ENCODE results near the gene CERT1. TPM values are rescaled to one million over a fixed set of nuclear protein-coding genes. Genes with fewer than 3 reads are reported as not detected.
A peak's percentile ranks its signal among the peaks of the same experiment; 100 is the strongest.

The CERT1 gene
- total and polyA plus RNA-seq, 2 donors (not counting 3 experiments of a cell fraction or from before 2014, with no cell fraction given) = 8.0 to 21.3 TPM

- Histone ChIP-seq H3K36me3 (ENCODE audit: control insufficient read depth in 2 of 2, extremely low read depth in 1 of 2, insufficient read depth in 2 of 2, low read length in 2 of 2) (peaks cover under 1 to 12% of the 10 kb centered on the region in 2 experiments), H2AFZ (ENCODE audit: low read depth, low read length) (no peak overlapping the region), H3K9me1 (replicated peaks; ENCODE audit: control insufficient read depth, extremely low read depth, insufficient read depth, low read length) (no peaks in the 10 kb centered on the region), H3K9me3 (replicated peaks; ENCODE audit: control insufficient read depth, insufficient read depth, low read length) (no peaks in the 10 kb centered on the region), H3K27ac (ENCODE audit: insufficient read depth, low read depth, low read length) (no peak overlapping the region), H3K27me3 (ENCODE audit: control insufficient read depth in 2 of 2, insufficient read depth in 2 of 2, low read length in 2 of 2) (no peaks in the 10 kb centered on the region), H3K4me3 (replicated peaks in 1 of 3; ENCODE audit: insufficient read depth in 1 of 3, low read depth in 1 of 3, low read length in 3 of 3) (no peak overlapping the region), H4K20me1 (replicated peaks; ENCODE audit: control insufficient read depth, extremely low read depth, insufficient read depth, low read length) (peaks cover 2% of the 10 kb centered on the region), H3K4me1 (ENCODE audit: control insufficient read depth, extremely low read depth, insufficient read depth, low read length) (peaks cover 25% of the 10 kb centered on the region), H3K4me2 (ENCODE audit: insufficient read depth, low read length) (peak overlapping the region; percentile 29), H3K79me2 (ENCODE audit: control insufficient read depth, insufficient read depth, low read length) (peaks cover 76% of the 10 kb centered on the region), H3K9ac (replicated peaks; ENCODE audit: extremely low read depth, insufficient read depth, low read length) (no peak overlapping the region)
- ChIA-PET POLR2A (interaction anchor here (0.7 kb wide), 1 partner anchor 238 kb away, joined by 6 read pairs; no protein-coding TSS in a partner anchor), CTCF (interaction anchor here (0.7 to 1.2 kb wide), 4 partner anchors 28 to 340 kb away, joined by 3 to 5 read pairs (median 3); partner anchors contain the start of gene ANKRD31)
- no peak for DNase-seq (ENCODE audit: low read depth, low spot score)
- BruUV-seq (replicated peaks) = no TSS peak
- no peak for FAIRE-seq
- TF ChIP-seq GATA2 (IDR thresholded peaks at IDR 0.05; ENCODE audit: insufficient read depth, insufficient read length, low read depth, low read length) (no peak), EZH2 (IDR thresholded peaks at IDR 0.05; ENCODE audit: borderline replicate concordance, low read depth, low read length, severe bottlenecking) (no peak), CTCF (IDR thresholded peaks at IDR 0.05; ENCODE audit: extremely low read depth in 1 of 2, insufficient read depth in 1 of 2, low read depth in 1 of 2, low read length in 2 of 2) (no peak), MYC (IDR thresholded peaks at IDR 0.05; ENCODE audit: low read depth, low read length) (no peak), FOS (IDR thresholded peaks at IDR 0.05; ENCODE audit: borderline replicate concordance, insufficient read depth, low read length) (no peak), MAX (IDR thresholded peaks at IDR 0.05; ENCODE audit: insufficient read depth, insufficient read length) (no peak), POLR2AphosphoS5 (IDR thresholded peaks at IDR 0.05; ENCODE audit: insufficient read depth, low read depth, low read length) (no peak), JUN (IDR thresholded peaks at IDR 0.05; ENCODE audit: borderline replicate concordance, insufficient read depth, insufficient read length, low read depth) (no peak), POLR2A (IDR thresholded peaks at IDR 0.05; ENCODE audit: low read depth, low read length) (no peak)
- dilution Hi-C loops (cut with MboI; ENCODE audit: extremely low pct_ligation_motif_present, low sequenced_read_pairs) = no loop called here
- intact Hi-C loops (cut with micrococcal nuclease) = no loop called here
These were observed 170.5 kb downstream of the CERT1 start for GRCh38 chr5:75340714-75341478.

Data from endothelial cell of umbilical vein (primary cell).